GM03348 (cell line): Measurements from ENCODE around the gene RASSF7.

Experiments used
- DNase-seq: peaks from one replicate; pipeline ENCODE4 v3.0.0; 2012; ENCODE audit warnings: low spot score

RASSF7 gene

DNA sequence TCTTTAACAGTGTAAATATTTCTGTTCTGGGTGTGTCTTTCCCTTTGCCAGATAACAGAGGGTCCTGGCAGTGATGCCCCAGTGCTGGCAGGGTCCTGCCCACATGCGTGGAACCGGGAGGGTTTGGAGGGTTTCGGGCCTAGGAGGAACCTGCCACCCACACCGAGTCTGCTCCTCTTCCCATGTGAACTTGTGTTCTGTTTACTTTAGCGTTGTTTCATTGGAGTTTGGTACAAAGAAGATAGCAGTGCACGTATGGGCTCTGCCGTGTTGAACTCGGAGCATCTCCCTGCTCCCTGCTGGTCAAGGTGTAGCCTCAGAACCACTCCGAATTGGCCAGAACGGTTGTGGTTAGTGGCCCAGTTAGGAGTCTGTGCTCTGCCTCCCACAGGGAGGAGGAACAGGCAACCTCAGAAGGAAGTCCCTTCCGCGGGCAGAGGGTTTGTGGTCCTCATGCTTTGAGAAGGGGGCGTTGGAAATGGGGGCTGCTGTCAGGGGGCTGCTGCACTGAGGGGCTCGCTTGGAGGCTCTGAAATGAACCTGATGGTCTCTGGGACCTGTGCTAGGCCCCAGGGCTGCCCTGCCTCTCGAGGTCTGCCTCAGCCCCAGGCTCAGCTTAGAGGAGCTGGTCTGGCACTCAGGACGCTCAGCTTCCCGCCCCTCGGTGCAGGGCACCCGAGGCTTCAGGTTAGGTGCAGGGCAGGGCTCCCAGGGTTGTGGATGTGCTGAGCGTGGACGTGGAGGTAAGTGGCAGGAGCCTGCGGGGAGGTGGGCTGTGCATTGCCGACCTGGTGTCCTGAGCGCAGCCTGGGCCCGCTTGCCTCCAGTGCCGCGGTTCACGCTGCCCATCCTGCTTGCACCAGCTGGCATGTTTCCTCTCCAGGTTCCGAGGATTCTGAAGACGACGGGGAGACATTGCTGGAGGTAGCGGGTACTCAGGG, 25.9 kb downstream of the RASSF7 start:
- DNase-seq = no peak

DNA sequence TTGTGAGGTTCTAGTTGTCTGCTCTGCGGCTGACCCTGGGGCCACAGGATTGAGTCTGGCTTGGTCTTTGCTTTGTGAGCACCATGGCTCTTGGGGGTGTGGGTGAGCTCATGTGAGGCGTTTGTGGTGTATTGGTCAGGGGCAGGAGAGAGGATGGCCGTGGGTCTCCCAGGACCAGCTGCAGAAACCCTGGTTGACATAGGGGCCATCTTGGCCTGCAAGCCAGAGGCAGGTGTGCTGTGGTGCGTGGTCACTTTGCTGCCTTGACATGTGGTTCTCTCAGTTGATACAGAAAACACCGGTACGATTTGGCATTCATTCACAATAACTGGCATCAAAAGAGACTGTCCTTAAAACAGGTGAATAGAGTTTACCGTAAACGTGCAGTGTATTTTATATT, 26.8 kb downstream of the RASSF7 start:
- no peak for DNase-seq

DNA sequence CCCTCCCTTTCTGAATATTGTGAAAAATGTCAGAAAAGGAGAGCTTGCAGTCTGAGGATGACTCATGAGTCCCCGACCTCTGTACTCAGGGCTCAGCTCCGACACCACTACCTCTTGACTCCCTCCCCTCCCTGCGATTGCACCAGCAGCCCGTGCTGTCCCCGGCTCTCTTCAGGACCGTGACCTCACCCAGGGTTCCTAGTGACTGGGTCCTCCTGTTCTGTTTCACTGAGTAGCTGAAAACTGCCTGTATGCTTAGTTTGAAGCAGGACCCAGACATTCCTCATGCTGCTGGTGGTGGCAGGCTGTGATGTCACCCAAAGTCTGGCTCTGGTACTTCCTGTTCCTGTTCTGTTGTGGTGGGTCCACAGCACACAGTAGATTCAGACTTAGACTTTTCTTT, 27.2 kb downstream of the RASSF7 start:
- peak; percentile 62 for DNase-seq

DNA sequence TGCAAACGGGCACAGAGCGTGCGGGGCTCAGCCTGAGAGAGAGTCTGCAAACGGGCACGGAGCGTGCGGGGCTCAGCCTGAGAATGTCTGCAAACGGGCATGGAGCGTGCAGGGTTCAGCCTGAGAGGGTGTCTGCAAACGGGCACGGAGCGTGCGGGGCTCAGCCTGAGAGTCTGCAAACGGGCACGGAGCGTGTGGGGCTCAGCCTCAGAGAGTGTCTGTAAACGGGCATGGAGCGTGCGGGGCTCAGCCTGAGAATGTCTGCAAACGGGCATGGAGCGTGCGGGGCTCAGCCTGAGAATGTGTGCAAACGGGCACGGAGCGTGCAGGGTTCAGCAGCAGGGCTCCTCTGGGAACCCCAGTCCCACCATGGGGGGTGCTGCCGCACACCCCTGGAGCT, 29.0 kb downstream of the RASSF7 start:
- no peak for DNase-seq

DNA sequence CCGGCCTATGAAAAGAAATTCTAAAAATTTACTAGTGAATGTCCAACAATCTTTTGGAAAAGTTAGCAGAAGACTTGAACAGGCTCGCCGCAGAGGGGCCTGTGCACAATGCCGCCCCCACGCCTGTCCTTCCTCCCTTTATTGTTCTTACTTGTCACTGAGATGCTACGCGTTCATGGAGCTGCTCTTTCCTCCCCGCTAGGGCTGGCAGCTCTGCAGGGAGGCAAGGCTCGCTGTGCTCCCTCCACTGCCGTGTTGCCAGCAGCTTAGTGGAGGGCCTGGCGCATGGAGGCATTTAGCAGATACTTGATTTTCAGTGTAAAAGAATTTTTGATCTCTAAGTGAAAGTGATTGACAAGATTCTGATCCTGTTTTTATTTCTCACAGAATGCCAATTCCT, 30.2 kb downstream of the RASSF7 start:
- no peak for DNase-seq

DNA sequence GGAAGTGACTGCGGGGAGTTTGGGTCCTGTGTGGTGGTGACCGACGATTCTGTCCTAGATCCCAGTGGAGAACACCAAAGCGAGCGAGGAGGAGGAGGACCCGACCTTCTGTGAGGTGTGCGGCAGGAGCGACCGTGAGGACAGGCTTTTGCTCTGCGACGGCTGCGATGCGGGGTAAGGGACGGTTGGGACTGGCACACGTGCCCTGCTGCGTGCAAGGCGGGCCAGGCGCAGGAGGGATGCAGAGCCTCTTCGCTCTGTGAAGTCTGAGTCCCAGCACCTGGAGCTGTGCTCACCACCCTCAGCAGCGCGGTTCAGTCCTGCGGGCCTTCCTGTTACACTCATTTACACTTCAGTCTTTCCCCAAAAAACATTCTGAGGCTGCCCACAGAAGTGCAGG, 31.7 kb downstream of the RASSF7 start:
- DNase-seq = no peak

DNA sequence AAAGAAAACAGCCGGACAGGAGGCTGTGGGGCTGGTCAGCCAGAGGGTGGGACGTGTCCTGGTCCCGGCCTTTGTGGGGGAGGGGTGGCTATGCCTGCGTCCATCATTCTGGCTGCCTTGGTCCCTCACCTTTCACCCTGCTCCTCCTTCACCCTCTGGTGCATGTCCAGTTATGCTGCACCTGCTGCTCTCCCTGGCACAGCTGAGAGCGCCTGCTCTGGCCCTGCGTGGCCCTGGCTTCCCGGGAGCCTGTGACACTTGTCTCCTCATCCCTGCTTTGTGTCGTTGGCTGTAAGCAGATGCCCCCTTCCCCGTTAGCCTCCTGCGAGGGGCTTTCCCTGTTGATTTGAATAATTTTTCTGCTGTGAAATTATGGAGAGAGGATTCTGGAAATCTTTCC, 32.1 kb downstream of the RASSF7 start:
- no peak for DNase-seq

DNA sequence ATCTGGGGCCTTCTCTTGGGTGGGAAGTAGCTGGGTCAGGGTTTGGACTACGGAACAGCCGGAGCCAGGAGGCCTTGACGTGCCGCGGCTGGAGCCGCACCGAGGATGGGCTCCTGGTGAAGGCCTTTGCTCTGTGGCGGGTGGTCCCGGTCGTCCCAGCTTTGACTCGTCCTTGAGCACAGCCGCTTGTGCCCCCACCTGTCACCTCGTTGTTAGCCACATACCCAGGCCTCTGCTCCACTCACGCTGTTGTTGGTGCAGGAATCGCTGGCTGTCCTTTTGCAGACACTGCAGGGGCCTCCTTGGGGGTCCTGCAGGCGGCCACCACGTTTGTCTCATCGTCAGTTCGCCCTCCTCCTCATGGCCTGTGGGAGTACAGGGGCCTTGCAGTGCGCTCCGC, 32.6 kb downstream of the RASSF7 start:
- DNase-seq = no peak

DNA sequence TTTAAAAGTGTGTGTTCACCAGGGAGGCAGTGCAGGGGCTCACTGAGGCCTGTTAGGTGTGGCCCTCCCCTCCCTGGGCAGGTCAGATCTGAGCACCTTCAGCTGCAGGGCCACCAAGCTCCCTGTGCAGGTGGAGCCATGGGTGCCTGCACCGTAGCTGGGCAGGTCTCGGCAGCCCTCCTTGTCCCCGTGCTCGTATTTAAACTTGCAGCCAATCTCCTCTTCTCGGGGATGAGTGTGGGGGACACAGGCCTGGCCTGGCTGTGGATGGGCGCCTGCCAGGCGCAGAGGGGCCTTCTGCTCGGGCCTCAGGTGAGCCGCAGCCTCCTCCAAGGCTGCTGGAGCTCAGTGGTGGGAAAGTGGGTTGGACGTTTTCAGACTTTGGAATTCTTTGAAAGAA, 34.6 kb downstream of the RASSF7 start:
- no peak for DNase-seq

DNA sequence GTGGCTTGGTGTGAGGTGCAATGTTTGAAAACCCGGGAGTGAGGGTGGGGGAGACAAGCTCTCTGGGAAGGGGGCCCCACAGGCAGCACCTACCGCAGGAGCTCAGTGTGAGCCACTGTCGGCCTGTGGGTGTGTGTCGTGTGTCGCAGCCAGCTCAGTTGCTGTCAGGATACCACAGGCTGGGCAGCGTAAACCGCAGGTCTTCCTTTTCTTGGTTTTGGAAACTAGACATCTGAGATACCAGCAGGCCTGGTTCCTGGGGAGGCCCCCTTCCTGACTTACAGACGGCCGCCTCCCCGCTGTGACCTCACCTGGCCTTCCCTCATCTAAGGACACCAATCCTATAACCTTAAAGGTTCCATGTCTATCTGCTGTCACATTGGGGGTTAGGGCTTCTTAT, 35.6 kb downstream of the RASSF7 start:
- no peak for DNase-seq

DNA sequence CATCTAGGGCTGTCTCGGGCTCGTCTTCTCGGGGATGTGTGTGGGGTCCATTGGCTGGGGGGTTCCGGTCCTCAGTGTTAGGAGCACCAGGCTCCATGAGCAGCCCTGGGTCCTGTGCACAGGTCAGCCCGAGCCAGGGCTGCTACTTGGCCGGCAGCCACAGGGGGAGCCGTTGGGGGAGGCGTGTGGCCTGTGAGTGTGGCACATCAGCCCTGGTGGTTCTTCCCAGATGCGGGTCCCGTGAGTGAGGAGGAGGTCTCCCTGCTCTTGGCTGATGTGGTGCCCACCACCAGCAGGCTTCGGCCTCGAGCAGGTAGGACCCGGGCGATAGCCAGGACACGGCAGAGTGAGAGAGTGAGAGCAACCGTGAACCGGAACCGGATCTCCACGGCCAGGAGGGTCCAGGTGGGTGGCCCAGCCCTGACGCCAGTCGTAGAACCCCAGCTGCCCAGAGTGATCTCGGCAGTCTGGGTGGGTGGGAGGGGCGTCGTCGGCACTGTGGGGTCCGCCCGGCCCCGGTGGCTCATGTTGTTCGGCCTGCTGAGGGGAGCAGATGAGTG, 36.5 kb downstream of the RASSF7 start:
- no peak for DNase-seq

DNA sequence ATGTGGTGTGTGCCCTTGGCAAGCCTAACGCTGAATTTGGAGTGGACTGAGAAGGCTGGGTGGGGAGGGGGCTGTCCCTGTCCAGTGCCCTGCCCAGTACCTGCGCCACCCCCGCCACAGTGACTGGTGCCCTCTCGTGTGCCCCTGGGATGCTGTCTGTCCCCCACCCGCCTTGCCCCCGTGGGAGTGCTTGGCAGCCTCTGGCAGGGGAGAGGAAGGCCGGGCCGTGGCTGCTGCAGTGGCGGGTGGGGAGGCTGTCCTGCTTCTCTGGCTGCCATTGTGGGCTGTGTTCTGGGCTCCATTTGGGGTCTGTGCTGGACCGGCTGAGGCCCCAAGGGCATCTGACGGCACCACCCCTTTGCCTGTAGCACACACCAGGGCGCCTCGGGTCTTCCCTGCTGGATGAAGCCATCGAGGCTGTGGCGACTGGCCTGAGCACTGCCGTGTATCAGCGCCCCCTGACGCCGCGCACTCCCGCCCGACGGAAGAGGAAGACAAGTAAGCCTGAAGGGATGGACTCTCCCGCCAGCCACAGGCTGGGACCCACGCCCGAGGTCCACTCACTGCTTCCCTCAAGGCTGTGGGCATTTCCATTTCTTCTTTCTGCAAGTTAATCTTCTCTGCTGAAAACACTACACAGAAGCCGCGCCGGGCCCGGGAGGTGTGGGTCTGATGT, 37.4 kb downstream of the RASSF7 start:
- DNase-seq = no peak

DNA sequence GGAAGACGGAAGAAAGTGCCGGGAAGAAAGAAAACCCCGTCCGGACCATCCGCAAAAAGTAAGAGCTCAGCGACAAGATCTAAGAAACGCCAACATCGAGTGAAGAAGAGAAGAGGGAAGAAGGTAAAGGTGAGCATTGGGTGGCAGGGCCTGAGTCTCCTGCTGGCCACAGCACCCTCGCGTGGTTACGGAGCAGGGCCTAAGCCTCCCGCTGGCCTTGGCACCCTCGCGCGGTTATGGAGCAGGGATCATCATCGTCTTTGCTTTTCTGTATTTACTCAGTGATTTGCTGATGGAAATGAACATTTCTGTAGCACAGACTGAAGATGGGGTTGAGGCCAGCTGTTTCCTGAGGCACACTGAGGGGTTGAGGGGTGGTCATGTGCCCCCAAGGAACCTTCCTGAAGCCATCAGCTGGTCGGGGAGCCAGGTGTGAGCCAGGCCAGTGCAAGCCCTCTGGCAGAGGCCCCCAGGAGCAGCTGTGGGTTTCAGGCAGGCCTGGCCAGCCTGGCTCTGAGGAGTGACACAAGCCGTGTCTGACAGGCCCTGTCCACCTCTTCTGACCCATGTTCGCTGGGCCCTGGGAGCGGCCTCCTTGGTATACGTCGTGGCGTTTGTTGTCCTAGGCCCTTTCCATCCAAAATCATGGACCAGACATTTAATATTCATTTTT, 40.9 kb downstream of the RASSF7 start:
- no peak for DNase-seq

DNA sequence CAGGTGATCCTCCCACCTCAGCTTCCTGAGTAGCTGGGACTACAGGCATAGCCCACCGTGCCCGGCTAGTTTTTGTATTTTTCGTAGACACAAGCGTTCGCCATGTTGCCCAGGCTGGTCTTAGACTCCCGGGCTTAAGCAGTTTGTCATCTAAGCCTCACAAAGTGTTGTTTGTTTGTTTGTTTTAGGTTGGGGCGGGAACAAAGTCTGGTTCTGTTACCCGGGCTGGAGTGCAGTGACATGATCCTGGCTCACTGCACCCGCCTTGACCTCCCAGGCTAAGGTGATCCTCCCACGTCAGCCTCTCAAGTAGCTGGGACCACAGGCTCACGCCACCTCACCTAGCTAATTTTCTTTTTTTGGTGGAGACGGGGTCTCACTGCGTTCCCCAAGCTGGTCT, 42.4 kb downstream of the RASSF7 start:
- DNase-seq = no peak

DNA sequence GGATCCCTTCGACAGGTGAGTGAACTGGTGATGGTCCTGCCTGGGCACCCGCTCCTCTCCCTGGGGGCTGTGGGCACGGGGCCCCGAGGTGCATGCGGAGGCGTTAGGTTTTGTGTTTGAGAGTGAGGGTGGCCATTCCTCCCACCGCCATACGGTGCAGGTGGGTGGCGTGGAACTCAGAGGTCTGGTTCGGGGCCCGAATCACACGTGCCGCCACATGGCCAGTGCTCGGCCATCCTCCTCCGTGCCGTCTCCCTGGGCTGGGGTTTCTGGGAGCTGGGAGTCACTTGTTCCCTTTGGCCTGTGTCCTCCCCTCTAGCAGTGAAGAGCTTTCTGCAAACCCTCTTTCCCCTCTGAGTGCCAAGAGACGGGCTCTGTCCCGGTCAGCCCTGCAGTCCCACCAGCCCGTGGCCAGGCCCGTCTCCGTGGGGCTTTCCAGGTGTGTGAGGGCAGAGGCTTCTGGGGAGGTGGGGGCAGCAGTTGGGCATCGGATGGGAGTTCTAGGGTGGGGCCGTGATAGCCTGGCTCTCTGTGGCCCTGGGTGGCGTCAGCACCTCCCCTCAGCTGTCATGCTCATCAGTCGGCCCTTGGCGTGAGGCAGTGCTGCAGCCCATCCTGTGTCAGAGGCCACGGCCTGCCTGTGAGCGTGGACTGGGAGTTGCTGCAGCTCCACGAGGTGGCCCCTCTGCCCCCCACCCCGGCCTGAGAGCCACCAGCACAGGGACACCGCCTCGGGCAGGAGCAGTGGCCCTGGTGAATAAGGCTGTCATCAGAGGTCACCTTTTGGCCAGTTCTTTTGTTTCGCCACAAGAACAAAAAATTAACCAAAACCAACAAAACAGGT, 44.7 kb downstream of the RASSF7 start:
- DNase-seq = no peak

DNA sequence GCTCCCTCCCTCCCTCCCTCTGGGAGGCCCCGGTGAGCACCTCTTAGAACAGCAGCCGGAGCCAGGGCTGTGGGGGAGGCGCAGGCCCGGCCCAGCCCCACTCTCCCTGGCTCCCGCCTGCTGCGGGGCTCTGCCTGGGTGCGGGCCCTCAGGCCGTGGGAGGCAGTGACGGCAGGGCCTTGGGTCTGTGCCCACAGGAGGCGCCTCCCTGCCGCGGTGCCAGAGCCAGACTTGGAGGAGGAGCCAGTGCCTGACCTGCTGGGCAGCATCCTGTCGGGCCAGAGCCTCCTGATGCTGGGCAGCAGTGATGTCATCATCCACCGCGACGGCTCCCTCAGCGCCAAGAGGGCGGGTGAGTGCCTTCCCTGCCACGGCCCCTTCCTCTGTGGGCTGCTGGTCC, 45.5 kb downstream of the RASSF7 start:
- no peak for DNase-seq

DNA sequence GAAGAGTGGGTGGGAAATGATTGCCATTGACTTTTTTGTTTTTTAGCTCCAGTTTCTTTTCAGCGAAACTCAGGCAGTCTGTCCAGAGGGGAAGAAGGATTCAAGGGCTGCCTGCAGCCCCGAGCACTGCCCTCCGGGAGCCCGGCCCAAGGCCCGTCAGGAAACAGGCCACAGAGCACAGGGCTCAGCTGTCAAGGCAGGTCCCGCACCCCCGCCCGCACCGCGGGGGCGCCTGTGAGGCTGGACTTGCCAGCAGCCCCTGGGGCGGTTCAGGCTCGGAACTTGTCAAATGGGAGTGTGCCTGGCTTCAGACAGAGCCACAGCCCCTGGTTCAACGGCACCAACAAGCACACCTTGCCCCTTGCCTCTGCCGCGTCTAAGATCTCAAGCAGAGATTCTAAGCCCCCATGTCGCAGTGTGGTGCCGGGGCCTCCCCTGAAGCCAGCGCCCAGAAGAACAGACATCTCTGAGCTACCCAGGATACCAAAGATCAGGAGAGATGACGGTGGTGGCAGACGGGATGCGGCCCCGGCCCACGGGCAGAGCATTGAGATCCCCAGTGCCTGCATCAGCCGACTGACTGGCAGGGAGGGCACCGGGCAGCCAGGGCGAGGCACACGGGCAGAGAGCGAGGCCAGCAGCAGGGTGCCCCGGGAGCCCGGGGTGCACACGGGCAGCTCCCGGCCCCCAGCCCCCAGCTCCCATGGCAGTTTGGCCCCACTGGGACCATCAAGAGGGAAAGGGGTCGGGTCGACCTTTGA, 46.4 kb downstream of the RASSF7 start:
- no peak for DNase-seq

DNA sequence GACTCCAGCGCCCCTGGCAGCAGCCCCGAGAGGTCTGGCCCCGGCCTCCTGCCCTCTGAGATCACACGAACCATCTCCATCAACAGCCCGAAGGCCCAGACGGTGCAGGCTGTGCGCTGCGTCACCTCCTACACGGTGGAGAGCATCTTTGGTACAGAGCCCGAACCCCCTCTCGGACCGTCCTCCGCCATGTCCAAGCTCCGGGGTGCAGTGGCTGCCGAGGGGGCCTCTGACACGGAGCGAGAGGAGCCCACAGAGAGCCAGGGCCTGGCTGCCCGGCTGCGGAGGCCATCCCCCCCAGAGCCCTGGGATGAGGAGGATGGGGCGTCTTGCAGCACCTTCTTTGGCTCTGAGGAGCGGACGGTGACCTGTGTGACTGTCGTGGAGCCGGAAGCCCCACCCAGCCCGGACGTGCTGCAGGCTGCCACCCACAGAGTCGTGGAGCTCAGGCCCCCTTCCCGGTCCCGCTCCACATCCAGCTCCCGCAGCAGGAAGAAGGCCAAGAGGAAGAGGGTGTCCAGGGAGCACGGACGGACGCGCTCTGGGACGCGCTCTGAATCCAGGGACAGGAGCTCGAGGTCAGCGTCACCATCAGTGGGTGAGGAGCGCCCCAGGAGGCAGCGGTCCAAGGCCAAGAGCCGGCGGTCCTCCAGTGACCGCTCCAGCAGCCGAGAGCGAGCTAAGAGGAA, 47.3 kb downstream of the RASSF7 start:
- DNase-seq = no peak

DNA sequence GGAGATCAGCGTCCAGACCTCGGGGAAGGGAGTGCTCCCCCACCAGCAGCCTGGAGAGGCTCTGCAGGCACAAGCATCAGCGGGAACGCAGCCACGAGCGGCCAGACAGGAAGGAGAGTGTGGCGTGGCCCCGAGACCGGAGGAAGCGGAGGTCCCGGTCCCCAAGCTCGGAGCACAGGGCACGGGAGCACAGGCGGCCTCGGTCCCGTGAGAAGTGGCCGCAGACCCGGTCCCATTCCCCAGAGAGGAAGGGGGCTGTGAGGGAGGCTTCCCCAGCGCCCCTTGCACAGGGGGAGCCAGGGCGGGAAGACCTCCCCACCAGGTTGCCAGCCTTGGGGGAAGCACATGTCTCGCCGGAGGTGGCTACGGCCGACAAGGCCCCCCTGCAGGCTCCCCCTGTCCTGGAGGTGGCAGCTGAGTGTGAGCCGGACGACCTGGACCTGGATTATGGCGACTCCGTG, 48.1 kb downstream of the RASSF7 start:
- no peak for DNase-seq

DNA sequence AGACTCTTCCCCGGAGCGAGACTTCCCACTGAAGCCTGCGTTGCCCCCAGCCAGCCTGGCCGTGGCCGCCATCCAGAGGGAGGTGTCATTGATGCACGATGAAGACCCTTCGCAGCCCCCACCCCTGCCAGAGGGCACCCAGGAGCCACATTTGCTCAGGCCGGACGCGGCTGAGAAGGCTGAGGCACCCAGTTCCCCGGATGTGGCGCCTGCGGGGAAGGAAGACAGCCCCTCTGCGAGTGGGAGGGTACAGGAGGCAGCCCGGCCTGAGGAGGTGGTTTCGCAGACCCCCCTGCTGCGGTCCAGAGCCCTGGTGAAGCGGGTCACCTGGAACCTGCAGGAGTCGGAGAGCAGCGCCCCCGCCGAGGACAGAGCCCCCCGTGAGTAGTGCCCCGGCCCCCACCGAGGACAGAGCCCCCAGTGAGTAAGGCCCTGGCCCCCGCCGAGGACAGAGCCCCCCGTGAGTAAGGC, 48.6 kb downstream of the RASSF7 start:
- no peak for DNase-seq
